Right forelimb (tissue), 1 donor: ENCODE measurements around the gene RHOBTB3.
"Not testable (repeated sequence)": the region's sequence is repeated elsewhere in the genome, so short reads cannot be mapped to it uniquely, and the experiment has no call there.

Experiments used
- DNase-seq: peaks from one replicate; pipeline ENCODE4 v3.0.0-alpha.2; 2018

The RHOBTB3 gene

GRCh38 chr5:95730730-95731570, at the start of gene RHOBTB3:
Gene RHOBTB3, plus strand, starts transcription at chr5:95731336. Its CDS starts 347 bp downstream, at chr5:95731683.
- peak; percentile 95 for DNase-seq

GRCh38 chr5:95682891-95683290, 48.2 kb upstream of the RHOBTB3 start, which contains the start of gene SPATA9:
Gene SPATA9, minus strand, starts transcription at chr5:95682991. Its CDS starts 137 bp downstream, at chr5:95682854.
- no peak for DNase-seq

- no peak for DNase-seq
Measured at GRCh38 chr5:95684361-95684760, 46.8 kb upstream of the RHOBTB3 start.

- no peak for DNase-seq
Measured at GRCh38 chr5:95686651-95687050, 44.5 kb upstream of the RHOBTB3 start.

GRCh38 chr5:95689680-95690079, 41.5 kb upstream of the RHOBTB3 start:
- DNase-seq = no peak

GRCh38 chr5:95690333-95690732, 40.8 kb upstream of the RHOBTB3 start:
- no peak for DNase-seq

- no peak for DNase-seq
Measured at GRCh38 chr5:95697781-95698681, 33.1 kb upstream of the RHOBTB3 start.

GRCh38 chr5:95699337-95699736, 31.8 kb upstream of the RHOBTB3 start:
- DNase-seq = no peak

- no peak for DNase-seq
Measured at GRCh38 chr5:95701074-95701473, 30.1 kb upstream of the RHOBTB3 start.

- DNase-seq = no peak
Measured at GRCh38 chr5:95704150-95704549, 27.0 kb upstream of the RHOBTB3 start.

- not testable (repeated sequence) for DNase-seq
Measured at GRCh38 chr5:95706196-95706595, 24.9 kb upstream of the RHOBTB3 start.

- no peak for DNase-seq
Measured at GRCh38 chr5:95707055-95707454, 24.1 kb upstream of the RHOBTB3 start.

- not testable (repeated sequence) for DNase-seq
Measured at GRCh38 chr5:95707534-95708188, 23.5 kb upstream of the RHOBTB3 start.

- no peak for DNase-seq
Measured at GRCh38 chr5:95708876-95709275, 22.3 kb upstream of the RHOBTB3 start.

- peak; percentile 55 for DNase-seq
Measured at GRCh38 chr5:95709967-95710650, 21.0 kb upstream of the RHOBTB3 start.

GRCh38 chr5:95710651-95711500, 20.3 kb upstream of the RHOBTB3 start:
- DNase-seq = peak; percentile 53

- no peak for DNase-seq
Measured at GRCh38 chr5:95711501-95712346, 19.4 kb upstream of the RHOBTB3 start.

GRCh38 chr5:95712347-95712958, 18.7 kb upstream of the RHOBTB3 start:
- no peak for DNase-seq

- DNase-seq = not testable (repeated sequence)
Measured at GRCh38 chr5:95713246-95713645, 17.9 kb upstream of the RHOBTB3 start.
